GM23338 (cell line): ENCODE measurements around the gene OAT. TPM values are rescaled to one million over a fixed set of nuclear protein-coding genes. Genes with fewer than 3 reads are reported as not detected.

Experiments
- ATAC-seq: fragments of 200-7000 bp; cut with Tn5 transposase; 3 replicates; pipeline ENCODE4 v1.9.1; 2020
- DNase-seq: peaks from one replicate; pipeline ENCODE4 v3.0.0-alpha.2; 2015; ENCODE audit warnings: low spot score
- H2AFZ ChIP-seq: fragments of 200-600 bp; sonication (generic); 2 replicates; pipeline ENCODE4 v1.8.0; 2016; ENCODE audit warnings: antibody characterized with exemption, mild to moderate bottlenecking, moderate library complexity
- H3F3A ChIP-seq: fragments of 200-600 bp; sonication (generic); replicated peaks from 2 replicates; pipeline ENCODE4 v1.8.0; 2017; ENCODE audit warnings: antibody characterized with exemption, mixed run types, low read depth
- H3K27ac ChIP-seq: fragments of 200-600 bp; sonication (generic); 2 replicates; pipeline ENCODE4 v1.6.1; 2016; ENCODE audit warnings: low read depth
- H3K27me3 ChIP-seq: fragments of 200-600 bp; sonication (generic); 2 replicates; pipeline ENCODE4 v1.8.0; 2016; ENCODE audit warnings: mild to moderate bottlenecking, mixed run types, moderate library complexity; ENCODE audit not compliant: insufficient read depth
- H3K36me3 ChIP-seq: fragments of 200-600 bp; sonication (generic); 2 replicates; pipeline ENCODE4 v1.8.0; 2016; ENCODE audit warnings: mild to moderate bottlenecking; ENCODE audit not compliant: insufficient read depth
- H3K4me1 ChIP-seq: fragments of 200-600 bp; sonication (generic); 2 replicates; pipeline ENCODE4 v1.8.0; 2016; ENCODE audit warnings: mild to moderate bottlenecking, moderate library complexity; ENCODE audit not compliant: insufficient read depth
- H3K4me2 ChIP-seq: fragments of 200-600 bp; sonication (generic); 2 replicates; pipeline ENCODE4 v1.7.1; 2017; ENCODE audit warnings: mixed run types
- H3K4me3 ChIP-seq: fragments of 200-600 bp; sonication (generic); 2 replicates; pipeline ENCODE4 v1.6.1; 2016; ENCODE audit warnings: mixed run types
- H3K79me2 ChIP-seq: fragments of 200-600 bp; sonication (generic); replicated peaks from 2 replicates; pipeline ENCODE4 v1.8.0; 2017; ENCODE audit warnings: mild to moderate bottlenecking; ENCODE audit not compliant: insufficient read depth
- H3K9me2 ChIP-seq: fragments of 200-600 bp; sonication (generic); 2 replicates; pipeline ENCODE4 v1.8.0; 2017; ENCODE audit not compliant: insufficient read depth
- H4K20me1 ChIP-seq: fragments of 200-600 bp; sonication (generic); replicated peaks from 2 replicates; pipeline ENCODE4 v1.8.0; 2017; ENCODE audit warnings: mild to moderate bottlenecking; ENCODE audit not compliant: insufficient read depth
- H3K27ac Mint-ChIP-seq: 2 replicates; pipeline ENCODE4 v1.8.0; 2020; ENCODE audit warnings: inconsistent platforms, mild to moderate bottlenecking, moderate library complexity, mixed read lengths
- H3K27me3 Mint-ChIP-seq: 3 replicates; pipeline ENCODE4 v1.8.0; 2022; ENCODE audit warnings: low read depth, mild to moderate bottlenecking, moderate library complexity, mixed read lengths, inconsistent platforms; ENCODE audit not compliant: insufficient read depth, poor library complexity
- H3K36me3 Mint-ChIP-seq: 3 replicates; pipeline ENCODE4 v1.8.0; 2021; ENCODE audit warnings: low read depth, mild to moderate bottlenecking, inconsistent platforms, moderate library complexity, mixed read lengths
- H3K4me1 Mint-ChIP-seq: 3 replicates; pipeline ENCODE4 v1.8.0; 2020; ENCODE audit warnings: mild to moderate bottlenecking, inconsistent platforms, mixed read lengths
- H3K4me3 Mint-ChIP-seq: 3 replicates; pipeline ENCODE4 v1.8.0; 2021; ENCODE audit warnings: moderate library complexity, mild to moderate bottlenecking, inconsistent platforms, mixed read lengths
- H3K9me3 Mint-ChIP-seq: 3 replicates; pipeline ENCODE4 v1.8.0; 2020; ENCODE audit warnings: moderate library complexity, mild to moderate bottlenecking, inconsistent platforms, mixed read lengths
- NANOG ChIP-seq: IDR thresholded peaks from 2 replicates; pipeline ENCODE4 v1.6.1; 2016; ENCODE audit warnings: antibody characterized with exemption, borderline replicate concordance
- STAT1 ChIP-seq: IDR thresholded peaks from one replicate; pipeline ENCODE4 v1.6.1; 2016; ENCODE audit warnings: antibody characterized with exemption; ENCODE audit not compliant: unreplicated experiment
- ZNF331 ChIP-seq: fragments of 250-450 bp; sonication (Bioruptor Pico); IDR thresholded peaks from 2 replicates; pipeline ENCODE4 v1.5.0; 2020; ENCODE audit warnings: low read depth, mild to moderate bottlenecking, moderate library complexity
- polyA plus RNA-seq: library from polyadenylated mRNA; unstranded; fragments of >200 nt; fragmentation: Nextera tagmentation; extraction: Ambion mirVana; gene quantifications from 2 replicates; pipeline ENCODE4 v1.2.1, GENCODE V29; 2016
- total RNA-seq: library from RNA; depleted of rRNA; stranded (reverse); fragments of >200 nt; shearing (Covaris generic); gene quantifications from 2 replicates; pipeline ENCODE4 v1.2.3, GENCODE V29; 2014
- TF ChIP-seq, protein P1 (sequence below): fragments of 250-450 bp; sonication (Bioruptor Pico); IDR thresholded peaks from 2 replicates; pipeline ENCODE4 v1.5.0; 2020; ENCODE audit warnings: mild to moderate bottlenecking, moderate library complexity
- TF ChIP-seq, protein P2 (sequence below), 2 experiments: fragments of 200-600 bp in 1 of 2; sonication (generic) in 1 of 2; conservative IDR thresholded peaks; 2 replicates each; pipeline versions ENCODE4 v1.5.1 to v1.6.1; 2016 to 2017; ENCODE audit warnings: antibody characterized with exemption in 2 of 2, low read depth in 2 of 2, mild to moderate bottlenecking in 2 of 2, moderate library complexity in 1 of 2
- TF ChIP-seq, protein P3 (sequence below): IDR thresholded peaks from one replicate; pipeline ENCODE4 v1.6.1; 2018; ENCODE audit warnings: antibody characterized with exemption; ENCODE audit not compliant: unreplicated experiment

OAT gene
- total and polyA plus RNA-seq, 2 experiments from 2014 or later = 131 to 139 TPM

DNA sequence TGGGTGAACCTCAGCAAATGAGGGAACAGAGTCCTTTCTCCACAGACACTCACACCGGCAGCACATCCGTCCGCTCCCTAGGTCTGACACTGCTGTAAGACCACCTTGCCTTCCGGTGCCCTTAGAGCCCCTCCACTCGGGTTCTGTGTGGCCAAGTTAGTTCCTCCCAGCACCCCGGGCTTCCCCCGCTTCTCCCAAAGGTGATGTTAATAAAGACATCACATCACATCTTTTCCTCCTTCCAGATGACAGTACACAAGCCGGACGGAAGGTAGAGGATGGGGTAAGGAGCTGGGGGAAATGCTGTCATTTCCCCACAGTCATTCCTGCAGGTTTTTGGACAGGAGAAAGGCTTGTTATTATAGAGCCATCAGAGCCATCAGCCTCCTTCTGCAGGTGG is 42.3 kb downstream of the OAT start (continued):
- TF ChIP-seq, protein P1, sequence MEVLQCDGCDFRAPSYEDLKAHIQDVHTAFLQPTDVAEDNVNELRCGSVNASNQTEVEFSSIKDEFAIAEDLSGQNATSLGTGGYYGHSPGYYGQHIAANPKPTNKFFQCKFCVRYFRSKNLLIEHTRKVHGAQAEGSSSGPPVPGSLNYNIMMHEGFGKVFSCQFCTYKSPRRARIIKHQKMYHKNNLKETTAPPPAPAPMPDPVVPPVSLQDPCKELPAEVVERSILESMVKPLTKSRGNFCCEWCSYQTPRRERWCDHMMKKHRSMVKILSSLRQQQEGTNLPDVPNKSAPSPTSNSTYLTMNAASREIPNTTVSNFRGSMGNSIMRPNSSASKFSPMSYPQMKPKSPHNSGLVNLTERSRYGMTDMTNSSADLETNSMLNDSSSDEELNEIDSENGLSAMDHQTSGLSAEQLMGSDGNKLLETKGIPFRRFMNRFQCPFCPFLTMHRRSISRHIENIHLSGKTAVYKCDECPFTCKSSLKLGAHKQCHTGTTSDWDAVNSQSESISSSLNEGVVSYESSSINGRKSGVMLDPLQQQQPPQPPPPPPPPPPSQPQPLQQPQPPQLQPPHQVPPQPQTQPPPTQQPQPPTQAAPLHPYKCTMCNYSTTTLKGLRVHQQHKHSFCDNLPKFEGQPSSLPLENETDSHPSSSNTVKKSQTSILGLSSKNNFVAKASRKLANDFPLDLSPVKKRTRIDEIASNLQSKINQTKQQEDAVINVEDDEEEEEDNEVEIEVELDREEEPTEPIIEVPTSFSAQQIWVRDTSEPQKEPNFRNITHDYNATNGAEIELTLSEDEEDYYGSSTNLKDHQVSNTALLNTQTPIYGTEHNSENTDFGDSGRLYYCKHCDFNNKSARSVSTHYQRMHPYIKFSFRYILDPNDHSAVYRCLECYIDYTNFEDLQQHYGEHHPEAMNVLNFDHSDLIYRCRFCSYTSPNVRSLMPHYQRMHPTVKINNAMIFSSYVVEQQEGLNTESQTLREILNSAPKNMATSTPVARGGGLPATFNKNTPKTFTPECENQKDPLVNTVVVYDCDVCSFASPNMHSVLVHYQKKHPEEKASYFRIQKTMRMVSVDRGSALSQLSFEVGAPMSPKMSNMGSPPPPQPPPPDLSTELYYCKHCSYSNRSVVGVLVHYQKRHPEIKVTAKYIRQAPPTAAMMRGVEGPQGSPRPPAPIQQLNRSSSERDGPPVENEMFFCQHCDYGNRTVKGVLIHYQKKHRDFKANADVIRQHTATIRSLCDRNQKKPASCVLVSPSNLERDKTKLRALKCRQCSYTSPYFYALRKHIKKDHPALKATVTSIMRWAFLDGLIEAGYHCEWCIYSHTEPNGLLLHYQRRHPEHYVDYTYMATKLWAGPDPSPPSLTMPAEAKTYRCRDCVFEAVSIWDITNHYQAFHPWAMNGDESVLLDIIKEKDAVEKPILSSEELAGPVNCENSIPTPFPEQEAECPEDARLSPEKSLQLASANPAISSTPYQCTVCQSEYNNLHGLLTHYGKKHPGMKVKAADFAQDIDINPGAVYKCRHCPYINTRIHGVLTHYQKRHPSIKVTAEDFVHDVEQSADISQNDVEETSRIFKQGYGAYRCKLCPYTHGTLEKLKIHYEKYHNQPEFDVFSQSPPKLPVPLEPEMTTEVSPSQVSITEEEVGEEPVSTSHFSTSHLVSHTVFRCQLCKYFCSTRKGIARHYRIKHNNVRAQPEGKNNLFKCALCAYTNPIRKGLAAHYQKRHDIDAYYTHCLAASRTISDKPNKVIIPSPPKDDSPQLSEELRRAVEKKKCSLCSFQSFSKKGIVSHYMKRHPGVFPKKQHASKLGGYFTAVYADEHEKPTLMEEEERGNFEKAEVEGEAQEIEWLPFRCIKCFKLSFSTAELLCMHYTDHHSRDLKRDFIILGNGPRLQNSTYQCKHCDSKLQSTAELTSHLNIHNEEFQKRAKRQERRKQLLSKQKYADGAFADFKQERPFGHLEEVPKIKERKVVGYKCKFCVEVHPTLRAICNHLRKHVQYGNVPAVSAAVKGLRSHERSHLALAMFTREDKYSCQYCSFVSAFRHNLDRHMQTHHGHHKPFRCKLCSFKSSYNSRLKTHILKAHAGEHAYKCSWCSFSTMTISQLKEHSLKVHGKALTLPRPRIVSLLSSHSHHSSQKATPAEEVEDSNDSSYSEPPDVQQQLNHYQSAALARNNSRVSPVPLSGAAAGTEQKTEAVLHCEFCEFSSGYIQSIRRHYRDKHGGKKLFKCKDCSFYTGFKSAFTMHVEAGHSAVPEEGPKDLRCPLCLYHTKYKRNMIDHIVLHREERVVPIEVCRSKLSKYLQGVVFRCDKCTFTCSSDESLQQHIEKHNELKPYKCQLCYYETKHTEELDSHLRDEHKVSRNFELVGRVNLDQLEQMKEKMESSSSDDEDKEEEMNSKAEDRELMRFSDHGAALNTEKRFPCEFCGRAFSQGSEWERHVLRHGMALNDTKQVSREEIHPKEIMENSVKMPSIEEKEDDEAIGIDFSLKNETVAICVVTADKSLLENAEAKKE = no peak

DNA sequence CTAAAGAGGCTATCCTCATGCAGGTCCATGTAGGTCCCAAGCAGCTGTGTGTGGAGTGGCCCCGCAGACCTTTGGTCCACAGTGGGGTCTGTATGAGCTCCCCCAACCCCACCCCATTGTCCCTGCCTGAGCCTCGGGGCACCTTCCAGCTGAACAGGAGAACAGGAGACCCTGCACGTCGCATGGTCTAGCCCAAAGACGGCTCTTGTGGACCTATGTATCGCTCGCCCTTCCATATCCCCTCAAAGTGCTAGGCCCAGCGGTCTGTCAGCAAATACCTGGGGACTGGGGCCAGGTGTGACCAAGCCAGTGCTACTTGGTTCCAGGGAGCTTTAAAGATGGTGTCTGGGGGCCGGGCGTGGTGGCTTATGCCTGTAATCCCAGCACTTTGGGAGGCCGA is 43.0 kb downstream of the OAT start:
- Histone ChIP-seq H3K4me3 (no peak overlapping the region), H2AFZ (no peak overlapping the region), H4K20me1 (no peaks in the 10 kb centered on the region), H3K4me2 (no peak overlapping the region), H3K27ac (no peak overlapping the region), H3K9me2 (peaks cover 4% of the 10 kb centered on the region; the same call in 1 of the 2 replicates), H3K27me3 (no peaks in the 10 kb centered on the region), H3F3A (no peaks in the 10 kb centered on the region), H3K4me1 (no peaks in the 10 kb centered on the region), H3K36me3 (no peaks in the 10 kb centered on the region), H3K79me2 (no peaks in the 10 kb centered on the region)
- Mint-ChIP-seq H3K4me3 (no peak overlapping the region), H3K27ac (no peak overlapping the region), H3K36me3 (no peaks in the 10 kb centered on the region), H3K27me3 (peaks cover 10% of the 10 kb centered on the region), H3K4me1 (peaks cover 21% of the 10 kb centered on the region), H3K9me3 (peaks cover 3% of the 10 kb centered on the region; the same call in 2 of the 3 replicates)
- no peak for ATAC-seq
- no peak for DNase-seq
- TF ChIP-seq STAT1 = no peak
- no peak for TF ChIP-seq NANOG
- TF ChIP-seq ZNF331 (CRISPR knock-in tag) = no peak
- TF ChIP-seq, protein P2, sequence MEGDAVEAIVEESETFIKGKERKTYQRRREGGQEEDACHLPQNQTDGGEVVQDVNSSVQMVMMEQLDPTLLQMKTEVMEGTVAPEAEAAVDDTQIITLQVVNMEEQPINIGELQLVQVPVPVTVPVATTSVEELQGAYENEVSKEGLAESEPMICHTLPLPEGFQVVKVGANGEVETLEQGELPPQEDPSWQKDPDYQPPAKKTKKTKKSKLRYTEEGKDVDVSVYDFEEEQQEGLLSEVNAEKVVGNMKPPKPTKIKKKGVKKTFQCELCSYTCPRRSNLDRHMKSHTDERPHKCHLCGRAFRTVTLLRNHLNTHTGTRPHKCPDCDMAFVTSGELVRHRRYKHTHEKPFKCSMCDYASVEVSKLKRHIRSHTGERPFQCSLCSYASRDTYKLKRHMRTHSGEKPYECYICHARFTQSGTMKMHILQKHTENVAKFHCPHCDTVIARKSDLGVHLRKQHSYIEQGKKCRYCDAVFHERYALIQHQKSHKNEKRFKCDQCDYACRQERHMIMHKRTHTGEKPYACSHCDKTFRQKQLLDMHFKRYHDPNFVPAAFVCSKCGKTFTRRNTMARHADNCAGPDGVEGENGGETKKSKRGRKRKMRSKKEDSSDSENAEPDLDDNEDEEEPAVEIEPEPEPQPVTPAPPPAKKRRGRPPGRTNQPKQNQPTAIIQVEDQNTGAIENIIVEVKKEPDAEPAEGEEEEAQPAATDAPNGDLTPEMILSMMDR (conservative IDR thresholded peaks at IDR 0.05; ENCODE audit: low read depth in 2 of 2) = no peak
- TF ChIP-seq, protein P3, sequence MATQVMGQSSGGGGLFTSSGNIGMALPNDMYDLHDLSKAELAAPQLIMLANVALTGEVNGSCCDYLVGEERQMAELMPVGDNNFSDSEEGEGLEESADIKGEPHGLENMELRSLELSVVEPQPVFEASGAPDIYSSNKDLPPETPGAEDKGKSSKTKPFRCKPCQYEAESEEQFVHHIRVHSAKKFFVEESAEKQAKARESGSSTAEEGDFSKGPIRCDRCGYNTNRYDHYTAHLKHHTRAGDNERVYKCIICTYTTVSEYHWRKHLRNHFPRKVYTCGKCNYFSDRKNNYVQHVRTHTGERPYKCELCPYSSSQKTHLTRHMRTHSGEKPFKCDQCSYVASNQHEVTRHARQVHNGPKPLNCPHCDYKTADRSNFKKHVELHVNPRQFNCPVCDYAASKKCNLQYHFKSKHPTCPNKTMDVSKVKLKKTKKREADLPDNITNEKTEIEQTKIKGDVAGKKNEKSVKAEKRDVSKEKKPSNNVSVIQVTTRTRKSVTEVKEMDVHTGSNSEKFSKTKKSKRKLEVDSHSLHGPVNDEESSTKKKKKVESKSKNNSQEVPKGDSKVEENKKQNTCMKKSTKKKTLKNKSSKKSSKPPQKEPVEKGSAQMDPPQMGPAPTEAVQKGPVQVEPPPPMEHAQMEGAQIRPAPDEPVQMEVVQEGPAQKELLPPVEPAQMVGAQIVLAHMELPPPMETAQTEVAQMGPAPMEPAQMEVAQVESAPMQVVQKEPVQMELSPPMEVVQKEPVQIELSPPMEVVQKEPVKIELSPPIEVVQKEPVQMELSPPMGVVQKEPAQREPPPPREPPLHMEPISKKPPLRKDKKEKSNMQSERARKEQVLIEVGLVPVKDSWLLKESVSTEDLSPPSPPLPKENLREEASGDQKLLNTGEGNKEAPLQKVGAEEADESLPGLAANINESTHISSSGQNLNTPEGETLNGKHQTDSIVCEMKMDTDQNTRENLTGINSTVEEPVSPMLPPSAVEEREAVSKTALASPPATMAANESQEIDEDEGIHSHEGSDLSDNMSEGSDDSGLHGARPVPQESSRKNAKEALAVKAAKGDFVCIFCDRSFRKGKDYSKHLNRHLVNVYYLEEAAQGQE = no peak
